HAP-1 (cell line): ENCODE results near the gene FOXP1.

Experiments
- DNase-seq, 2 experiments: peaks; one replicate each; pipeline ENCODE4 v3.0.0-alpha.2; 2016 to 2020; ENCODE audit warnings: low spot score in 2 of 2
- H3K27me3 ChIP-seq: fragments of 250-450 bp; sonication (Bioruptor Pico); 2 replicates; pipeline ENCODE4 v1.5.1; 2020; ENCODE audit warnings: low read depth, mild to moderate bottlenecking, moderate library complexity
- H3K36me3 ChIP-seq: fragments of 250-450 bp; sonication (Bioruptor Pico); replicated peaks from 2 replicates; pipeline ENCODE4 v1.5.1; 2020; ENCODE audit warnings: mild to moderate bottlenecking
- H3K4me1 ChIP-seq: fragments of 250-450 bp; sonication (Bioruptor Pico); 2 replicates; pipeline ENCODE4 v1.5.1; 2020; ENCODE audit warnings: mild to moderate bottlenecking
- H3K4me3 ChIP-seq: fragments of 250-450 bp; sonication (Bioruptor Pico); 2 replicates; pipeline ENCODE4 v1.5.1; 2020; ENCODE audit warnings: mild to moderate bottlenecking, moderate library complexity
- H3K9me3 ChIP-seq: fragments of 250-450 bp; sonication (Bioruptor Pico); 2 replicates; pipeline ENCODE4 v1.5.1; 2020; ENCODE audit warnings: mild to moderate bottlenecking, moderate library complexity
- in situ Hi-C: fragments of 300-500 bp; cut with MboI; formaldehyde crosslinking; loops from 3 replicates; pipeline ENCODE4 v1.14.3; 2020; ENCODE audit warnings: low sequenced_read_pairs, inconsistent platforms, mixed read lengths

Gene FOXP1

GRCh38 chr3:71485896-71486295 lies 97.6 kb downstream of the FOXP1 start:
- Histone ChIP-seq H3K4me1 (no peaks in the 10 kb centered on the region), H3K4me3 (no peak overlapping the region), H3K36me3 (no peaks in the 10 kb centered on the region), H3K9me3 (no peaks in the 10 kb centered on the region), H3K27me3 (no peaks in the 10 kb centered on the region)
- in situ Hi-C loops: no loop called here
- no peak for DNase-seq

- H3K36me3 ChIP-seq: no peaks in the 10 kb centered on the region
- no peak for DNase-seq
- H3K9me3 ChIP-seq: no peaks in the 10 kb centered on the region
- H3K27me3 ChIP-seq: no peaks in the 10 kb centered on the region
- in situ Hi-C loops: no loop called here
- no peak overlapping the region for H3K4me3 ChIP-seq
- no peaks in the 10 kb centered on the region for H3K4me1 ChIP-seq
Measured at GRCh38 chr3:71484452-71484851, 99.1 kb downstream of the FOXP1 start.

- Histone ChIP-seq H3K36me3 (no peaks in the 10 kb centered on the region), H3K4me1 (no peaks in the 10 kb centered on the region), H3K27me3 (no peaks in the 10 kb centered on the region), H3K9me3 (no peaks in the 10 kb centered on the region), H3K4me3 (no peak overlapping the region)
- in situ Hi-C loops: no loop called here
- DNase-seq: no peak
Measured at GRCh38 chr3:71484047-71484446, 99.5 kb downstream of the FOXP1 start.

GRCh38 chr3:71482771-71483170 lies 100.8 kb downstream of the FOXP1 start:
- Histone ChIP-seq H3K4me1 (no peaks in the 10 kb centered on the region), H3K4me3 (no peak overlapping the region), H3K36me3 (no peaks in the 10 kb centered on the region), H3K27me3 (no peaks in the 10 kb centered on the region), H3K9me3 (no peaks in the 10 kb centered on the region)
- no peak for DNase-seq
- in situ Hi-C loops: no loop called here

- in situ Hi-C loops: no loop called here
- H3K27me3 ChIP-seq: no peaks in the 10 kb centered on the region
- no peaks in the 10 kb centered on the region for H3K36me3 ChIP-seq
- no peak overlapping the region for H3K4me3 ChIP-seq
- H3K4me1 ChIP-seq: no peaks in the 10 kb centered on the region
- DNase-seq: no peak
- no peaks in the 10 kb centered on the region for H3K9me3 ChIP-seq
Measured at GRCh38 chr3:71478568-71478967, 105.0 kb downstream of the FOXP1 start.

GRCh38 chr3:71476950-71477349 lies 106.6 kb downstream of the FOXP1 start:
- DNase-seq: no peak
- H3K4me1 ChIP-seq: no peaks in the 10 kb centered on the region
- no peaks in the 10 kb centered on the region for H3K36me3 ChIP-seq
- no peak overlapping the region for H3K4me3 ChIP-seq
- H3K9me3 ChIP-seq: no peaks in the 10 kb centered on the region
- in situ Hi-C loops: no loop called here
- H3K27me3 ChIP-seq: no peaks in the 10 kb centered on the region

GRCh38 chr3:71469138-71469435 lies 114.4 kb downstream of the FOXP1 start:
- DNase-seq: no peak
- in situ Hi-C loops: no loop called here
- H3K27me3 ChIP-seq: no peaks in the 10 kb centered on the region
- no peaks in the 10 kb centered on the region for H3K9me3 ChIP-seq
- no peaks in the 10 kb centered on the region; the same call in none of the 2 replicates for H3K4me1 ChIP-seq
- H3K4me3 ChIP-seq: no peak overlapping the region
- H3K36me3 ChIP-seq: no peaks in the 10 kb centered on the region

GRCh38 chr3:71468311-71469137 lies 115.0 kb downstream of the FOXP1 start:
- in situ Hi-C loops: no loop called here
- Histone ChIP-seq H3K27me3 (no peaks in the 10 kb centered on the region), H3K36me3 (no peaks in the 10 kb centered on the region), H3K4me1 (no peaks in the 10 kb centered on the region; the same call in none of the 2 replicates), H3K9me3 (no peaks in the 10 kb centered on the region), H3K4me3 (no peak overlapping the region)
- DNase-seq: no peak

GRCh38 chr3:71466483-71466882 lies 117.0 kb downstream of the FOXP1 start:
- no peaks in the 10 kb centered on the region for H3K36me3 ChIP-seq
- H3K4me1 ChIP-seq: no peaks in the 10 kb centered on the region; the same call in none of the 2 replicates
- in situ Hi-C loops: no loop called here
- no peaks in the 10 kb centered on the region for H3K27me3 ChIP-seq
- DNase-seq: peak in 1 of 2 experiments; percentile 44
- H3K4me3 ChIP-seq: no peak overlapping the region
- no peaks in the 10 kb centered on the region for H3K9me3 ChIP-seq

- no peaks in the 10 kb centered on the region for H3K36me3 ChIP-seq
- H3K27me3 ChIP-seq: no peaks in the 10 kb centered on the region
- in situ Hi-C loops: no loop called here
- no peaks in the 10 kb centered on the region for H3K9me3 ChIP-seq
- no peak overlapping the region for H3K4me3 ChIP-seq
- no peaks in the 10 kb centered on the region; the same call in none of the 2 replicates for H3K4me1 ChIP-seq
- no peak for DNase-seq
Measured at GRCh38 chr3:71465371-71466036, 118.0 kb downstream of the FOXP1 start.

GRCh38 chr3:71464613-71465012 lies 118.9 kb downstream of the FOXP1 start:
- in situ Hi-C loops: no loop called here
- no peaks in the 10 kb centered on the region for H3K9me3 ChIP-seq
- no peaks in the 10 kb centered on the region for H3K27me3 ChIP-seq
- H3K36me3 ChIP-seq: no peaks in the 10 kb centered on the region
- no peak for DNase-seq
- peaks cover under 1% of the 10 kb centered on the region for H3K4me1 ChIP-seq
- H3K4me3 ChIP-seq: no peak overlapping the region

- Histone ChIP-seq H3K27me3 (no peaks in the 10 kb centered on the region), H3K36me3 (no peaks in the 10 kb centered on the region), H3K4me3 (no peak overlapping the region), H3K4me1 (peaks cover 10% of the 10 kb centered on the region), H3K9me3 (no peaks in the 10 kb centered on the region)
- in situ Hi-C loops: no loop called here
- no peak for DNase-seq
Measured at GRCh38 chr3:71463617-71464016, 119.9 kb downstream of the FOXP1 start.

GRCh38 chr3:71462586-71462985 lies 120.9 kb downstream of the FOXP1 start:
- no peak overlapping the region for H3K4me3 ChIP-seq
- no peaks in the 10 kb centered on the region for H3K9me3 ChIP-seq
- no peaks in the 10 kb centered on the region for H3K27me3 ChIP-seq
- H3K36me3 ChIP-seq: no peaks in the 10 kb centered on the region
- in situ Hi-C loops: no loop called here
- no peak for DNase-seq
- peaks cover 10% of the 10 kb centered on the region for H3K4me1 ChIP-seq

- Histone ChIP-seq H3K9me3 (no peaks in the 10 kb centered on the region), H3K4me1 (peaks cover 10% of the 10 kb centered on the region), H3K36me3 (no peaks in the 10 kb centered on the region), H3K4me3 (no peak overlapping the region), H3K27me3 (no peaks in the 10 kb centered on the region)
- DNase-seq: no peak
- in situ Hi-C loops: no loop called here
Measured at GRCh38 chr3:71461749-71462483, 121.6 kb downstream of the FOXP1 start.
